Testis (tissue), 2 donors: ENCODE results near the gene CAD.

ENCODE experiments used
- CTCF ChIP-seq, 3 experiments: fragments of 450-650 bp in 2 of 3; fragments of 200-600 bp in 1 of 3; sonication (generic) in 1 of 3; IDR thresholded peaks; one replicate each; pipeline ENCODE4 v1.5.1; 2016 to 2019; ENCODE audit warnings: antibody characterized with exemption in 3 of 3, mild to moderate bottlenecking in 2 of 3, moderate library complexity in 1 of 3
- POLR2A ChIP-seq: fragments of 450-650 bp; IDR thresholded peaks from one replicate; pipeline ENCODE4 v1.6.1; 2017; ENCODE audit warnings: antibody characterized with exemption, mild to moderate bottlenecking, moderate library complexity

- TF ChIP-seq CTCF (IDR thresholded peaks at IDR 0.05) (no peak), POLR2A (no peak)
Observed at GRCh38 chr2:27225526-27225925, 8.4 kb downstream of the CAD start.
